GM12878 (cell line): ENCODE measurements around the gene FAM187B.
A peak's percentile ranks its signal among the peaks of the same experiment; 100 is the strongest.

ENCODE experiments used
- ATF7 ChIP-seq: fragments of 450-650 bp; IDR thresholded peaks from 2 replicates; pipeline ENCODE4 v1.6.1; 2016; ENCODE audit warnings: low read depth, mild to moderate bottlenecking
- FOXK2 ChIP-seq: fragments of 450-650 bp; IDR thresholded peaks from 2 replicates; pipeline ENCODE4 v1.6.1; 2017; ENCODE audit warnings: mild to moderate bottlenecking, moderate library complexity
- MEF2B ChIP-seq: fragments of 450-650 bp; IDR thresholded peaks from 2 replicates; pipeline ENCODE4 v1.6.1; 2018; ENCODE audit warnings: mild to moderate bottlenecking, moderate library complexity; ENCODE audit not compliant: partially characterized antibody, poor library complexity, severe bottlenecking
- MYC ChIP-seq: IDR thresholded peaks from 2 replicates; pipeline ENCODE4 v1.6.1; 2011; ENCODE audit warnings: mild to moderate bottlenecking, low read length, moderate library complexity, inconsistent platforms; ENCODE audit not compliant: insufficient read depth, insufficient replicate concordance, insufficient read length, severe bottlenecking
- NBN ChIP-seq: fragments of 450-650 bp; IDR thresholded peaks from 2 replicates; pipeline ENCODE4 v1.6.1; 2016
- NR2C1 ChIP-seq: fragments of 450-650 bp; IDR thresholded peaks from 2 replicates; pipeline ENCODE4 v1.6.1; 2017; ENCODE audit warnings: antibody characterized with exemption, mild to moderate bottlenecking, moderate library complexity
- POLR2AphosphoS5 ChIP-seq: IDR thresholded peaks from 2 replicates; pipeline ENCODE4 v1.6.1; 2011; ENCODE audit warnings: mild to moderate bottlenecking, low read length, inconsistent platforms
- SREBF2 ChIP-seq: IDR thresholded peaks from 2 replicates; pipeline ENCODE4 v1.6.1; 2012; ENCODE audit warnings: mild to moderate bottlenecking, low read length
- TF ChIP-seq, protein P1 (sequence below), 3 experiments: IDR thresholded peaks in 2 of 3; conservative IDR thresholded peaks in 1 of 3; 2 replicates each; pipeline ENCODE4 v1.5.1; 2011; ENCODE audit warnings: low read depth in 3 of 3, low read length in 3 of 3, mild to moderate bottlenecking in 3 of 3, control low read depth in 2 of 3, moderate library complexity in 2 of 3, inconsistent platforms in 1 of 3, mixed read lengths in 1 of 3; ENCODE audit not compliant: control insufficient read depth in 2 of 3, insufficient read depth in 1 of 3; ENCODE audit errors: extremely low read depth in 1 of 3
- TF ChIP-seq, protein P2 (sequence below): IDR thresholded peaks from 2 replicates; pipeline ENCODE4 v1.6.1; 2012; ENCODE audit warnings: low read length, inconsistent platforms
- TF ChIP-seq, protein P3 (sequence below): fragments of 450-650 bp; formaldehyde crosslinking; IDR thresholded peaks from 2 replicates; pipeline ENCODE4 v1.4.0; 2020; ENCODE audit warnings: mild to moderate bottlenecking, moderate library complexity

DNA sequence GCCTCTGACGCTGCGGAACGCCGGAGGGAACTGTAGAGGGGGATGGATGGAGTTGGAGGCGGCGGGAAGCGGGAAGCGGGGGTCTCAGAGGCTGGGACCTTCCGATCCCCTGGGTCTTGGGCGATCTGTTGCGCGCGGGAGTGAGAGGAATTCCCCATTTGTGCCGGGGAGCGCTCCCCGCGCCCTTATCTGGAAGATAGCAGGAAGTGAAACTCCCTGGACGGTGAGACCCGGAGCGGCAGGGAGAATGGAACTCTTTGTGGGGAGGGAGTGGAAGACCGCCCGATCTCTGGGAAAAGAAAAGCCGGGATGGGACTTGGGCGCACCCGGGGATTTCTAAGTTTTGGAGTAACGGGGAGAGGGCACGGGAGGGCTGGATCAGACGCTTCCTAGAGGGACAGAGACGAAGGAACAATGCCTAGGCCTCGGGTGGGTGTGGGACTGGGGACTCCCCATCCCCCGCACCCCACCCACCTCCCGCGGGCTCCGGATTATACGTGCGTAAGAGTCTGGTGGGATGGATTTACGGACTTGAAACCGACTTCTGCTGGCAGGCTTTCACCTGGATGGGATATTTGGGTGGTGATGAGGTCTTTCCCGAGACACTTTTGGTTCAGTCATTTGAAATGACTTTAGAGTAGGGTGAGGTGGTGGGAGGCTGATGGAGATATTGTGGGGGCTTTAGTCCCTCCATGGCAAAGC lies 20.8 kb upstream of the FAM187B start:
- TF ChIP-seq, protein P1, sequence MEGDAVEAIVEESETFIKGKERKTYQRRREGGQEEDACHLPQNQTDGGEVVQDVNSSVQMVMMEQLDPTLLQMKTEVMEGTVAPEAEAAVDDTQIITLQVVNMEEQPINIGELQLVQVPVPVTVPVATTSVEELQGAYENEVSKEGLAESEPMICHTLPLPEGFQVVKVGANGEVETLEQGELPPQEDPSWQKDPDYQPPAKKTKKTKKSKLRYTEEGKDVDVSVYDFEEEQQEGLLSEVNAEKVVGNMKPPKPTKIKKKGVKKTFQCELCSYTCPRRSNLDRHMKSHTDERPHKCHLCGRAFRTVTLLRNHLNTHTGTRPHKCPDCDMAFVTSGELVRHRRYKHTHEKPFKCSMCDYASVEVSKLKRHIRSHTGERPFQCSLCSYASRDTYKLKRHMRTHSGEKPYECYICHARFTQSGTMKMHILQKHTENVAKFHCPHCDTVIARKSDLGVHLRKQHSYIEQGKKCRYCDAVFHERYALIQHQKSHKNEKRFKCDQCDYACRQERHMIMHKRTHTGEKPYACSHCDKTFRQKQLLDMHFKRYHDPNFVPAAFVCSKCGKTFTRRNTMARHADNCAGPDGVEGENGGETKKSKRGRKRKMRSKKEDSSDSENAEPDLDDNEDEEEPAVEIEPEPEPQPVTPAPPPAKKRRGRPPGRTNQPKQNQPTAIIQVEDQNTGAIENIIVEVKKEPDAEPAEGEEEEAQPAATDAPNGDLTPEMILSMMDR (IDR thresholded peaks at IDR 0.05 in 2 of 3, conservative IDR thresholded peaks at IDR 0.05 in 1 of 3; ENCODE audit: control insufficient read depth in 2 of 3, extremely low read depth in 1 of 3, insufficient read depth in 1 of 3, low read depth in 3 of 3, low read length in 3 of 3): no peak
- TF ChIP-seq SREBF2 (no peak), MEF2B (peak; percentile 47), MYC (no peak), POLR2AphosphoS5 (no peak), NR2C1 (no peak), ATF7 (no peak), FOXK2 (no peak), NBN (no peak)
- TF ChIP-seq, protein P2, sequence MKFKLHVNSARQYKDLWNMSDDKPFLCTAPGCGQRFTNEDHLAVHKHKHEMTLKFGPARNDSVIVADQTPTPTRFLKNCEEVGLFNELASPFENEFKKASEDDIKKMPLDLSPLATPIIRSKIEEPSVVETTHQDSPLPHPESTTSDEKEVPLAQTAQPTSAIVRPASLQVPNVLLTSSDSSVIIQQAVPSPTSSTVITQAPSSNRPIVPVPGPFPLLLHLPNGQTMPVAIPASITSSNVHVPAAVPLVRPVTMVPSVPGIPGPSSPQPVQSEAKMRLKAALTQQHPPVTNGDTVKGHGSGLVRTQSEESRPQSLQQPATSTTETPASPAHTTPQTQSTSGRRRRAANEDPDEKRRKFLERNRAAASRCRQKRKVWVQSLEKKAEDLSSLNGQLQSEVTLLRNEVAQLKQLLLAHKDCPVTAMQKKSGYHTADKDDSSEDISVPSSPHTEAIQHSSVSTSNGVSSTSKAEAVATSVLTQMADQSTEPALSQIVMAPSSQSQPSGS: no peak
- TF ChIP-seq, protein P3, sequence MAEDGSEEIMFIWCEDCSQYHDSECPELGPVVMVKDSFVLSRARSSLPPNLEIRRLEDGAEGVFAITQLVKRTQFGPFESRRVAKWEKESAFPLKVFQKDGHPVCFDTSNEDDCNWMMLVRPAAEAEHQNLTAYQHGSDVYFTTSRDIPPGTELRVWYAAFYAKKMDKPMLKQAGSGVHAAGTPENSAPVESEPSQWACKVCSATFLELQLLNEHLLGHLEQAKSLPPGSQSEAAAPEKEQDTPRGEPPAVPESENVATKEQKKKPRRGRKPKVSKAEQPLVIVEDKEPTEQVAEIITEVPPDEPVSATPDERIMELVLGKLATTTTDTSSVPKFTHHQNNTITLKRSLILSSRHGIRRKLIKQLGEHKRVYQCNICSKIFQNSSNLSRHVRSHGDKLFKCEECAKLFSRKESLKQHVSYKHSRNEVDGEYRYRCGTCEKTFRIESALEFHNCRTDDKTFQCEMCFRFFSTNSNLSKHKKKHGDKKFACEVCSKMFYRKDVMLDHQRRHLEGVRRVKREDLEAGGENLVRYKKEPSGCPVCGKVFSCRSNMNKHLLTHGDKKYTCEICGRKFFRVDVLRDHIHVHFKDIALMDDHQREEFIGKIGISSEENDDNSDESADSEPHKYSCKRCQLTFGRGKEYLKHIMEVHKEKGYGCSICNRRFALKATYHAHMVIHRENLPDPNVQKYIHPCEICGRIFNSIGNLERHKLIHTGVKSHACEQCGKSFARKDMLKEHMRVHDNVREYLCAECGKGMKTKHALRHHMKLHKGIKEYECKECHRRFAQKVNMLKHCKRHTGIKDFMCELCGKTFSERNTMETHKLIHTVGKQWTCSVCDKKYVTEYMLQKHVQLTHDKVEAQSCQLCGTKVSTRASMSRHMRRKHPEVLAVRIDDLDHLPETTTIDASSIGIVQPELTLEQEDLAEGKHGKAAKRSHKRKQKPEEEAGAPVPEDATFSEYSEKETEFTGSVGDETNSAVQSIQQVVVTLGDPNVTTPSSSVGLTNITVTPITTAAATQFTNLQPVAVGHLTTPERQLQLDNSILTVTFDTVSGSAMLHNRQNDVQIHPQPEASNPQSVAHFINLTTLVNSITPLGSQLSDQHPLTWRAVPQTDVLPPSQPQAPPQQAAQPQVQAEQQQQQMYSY (CRISPR knock-in tag): no peak
